Smooth muscle cell (in vitro differentiated cells): Measurements from ENCODE around the gene MBOAT7. TPM values are rescaled to one million over a fixed set of nuclear protein-coding genes. Genes with fewer than 3 reads are reported as not detected.

Experiments
- DNase-seq: peaks from one replicate; lab custom pipeline; 2025; ENCODE audit not compliant: unreplicated experiment; lab: John Stamatoyannopoulos, UW
- H2AFZ ChIP-seq: fragments of 200-600 bp; sonication (generic); 2 replicates; pipeline ENCODE4 v1.6.0; 2016; ENCODE audit warnings: antibody characterized with exemption, low read depth, mild to moderate bottlenecking
- H3F3A ChIP-seq: fragments of 200-600 bp; sonication (generic); 2 replicates; pipeline ENCODE4 v1.6.0; 2017; ENCODE audit warnings: antibody characterized with exemption, low read depth
- H3K27ac ChIP-seq: fragments of 200-600 bp; sonication (generic); 2 replicates; pipeline ENCODE4 v1.5.1; 2016; ENCODE audit warnings: low read depth, mild to moderate bottlenecking
- H3K27me3 ChIP-seq: fragments of 200-600 bp; sonication (generic); 2 replicates; pipeline ENCODE4 v1.6.1; 2016; ENCODE audit warnings: low read depth, mild to moderate bottlenecking
- H3K36me3 ChIP-seq: fragments of 200-600 bp; sonication (generic); 2 replicates; pipeline ENCODE4 v1.5.1; 2016; ENCODE audit warnings: low read depth
- H3K4me1 ChIP-seq: fragments of 200-600 bp; sonication (generic); 2 replicates; pipeline ENCODE4 v1.5.1; 2016; ENCODE audit warnings: low read depth
- H3K4me2 ChIP-seq: fragments of 200-600 bp; sonication (generic); 2 replicates; pipeline ENCODE4 v1.6.0; 2016; ENCODE audit warnings: mild to moderate bottlenecking
- H3K4me3 ChIP-seq: fragments of 200-600 bp; sonication (generic); 2 replicates; pipeline ENCODE4 v1.5.1; 2016; ENCODE audit warnings: mild to moderate bottlenecking
- H3K79me2 ChIP-seq: fragments of 200-600 bp; sonication (generic); 2 replicates; pipeline ENCODE4 v1.6.0; 2016; ENCODE audit warnings: low read depth, mild to moderate bottlenecking
- H3K9ac ChIP-seq: fragments of 200-600 bp; sonication (generic); 2 replicates; pipeline ENCODE4 v1.6.0; 2016; ENCODE audit warnings: low read depth
- H3K9me3 ChIP-seq: fragments of 200-600 bp; sonication (generic); replicated peaks from 2 replicates; pipeline ENCODE4 v1.5.1; 2016; ENCODE audit warnings: low read depth
- H4K20me1 ChIP-seq: fragments of 200-600 bp; sonication (generic); 2 replicates; pipeline ENCODE4 v1.6.0; 2016; ENCODE audit warnings: low read depth
- WGBS: methylation state at CpG from one replicate; pipeline ENCODE4 v1.1.7; 2016; ENCODE audit warnings: low lambda C conversion rate; 5-methylcytosine and 5-hydroxymethylcytosine counted together
- polyA plus RNA-seq: library from polyadenylated mRNA; unstranded; fragments of >200 nt; fragmentation: Nextera tagmentation; extraction: Ambion mirVana; gene quantifications from 2 replicates; pipeline ENCODE4 v1.2.1, GENCODE V29; 2016
- total RNA-seq: library from RNA; depleted of rRNA; stranded (reverse); fragments of >200 nt; gene quantifications from 2 replicates; pipeline ENCODE4 v1.2.3, GENCODE V29; 2014
- TF ChIP-seq, protein P1 (sequence below): fragments of 200-600 bp; sonication (generic); IDR thresholded peaks from 2 replicates; pipeline ENCODE4 v1.5.1; 2017; ENCODE audit warnings: borderline replicate concordance, mild to moderate bottlenecking, antibody characterized with exemption; ENCODE audit not compliant: insufficient read depth, poor library complexity, severe bottlenecking

Gene MBOAT7, protein sequence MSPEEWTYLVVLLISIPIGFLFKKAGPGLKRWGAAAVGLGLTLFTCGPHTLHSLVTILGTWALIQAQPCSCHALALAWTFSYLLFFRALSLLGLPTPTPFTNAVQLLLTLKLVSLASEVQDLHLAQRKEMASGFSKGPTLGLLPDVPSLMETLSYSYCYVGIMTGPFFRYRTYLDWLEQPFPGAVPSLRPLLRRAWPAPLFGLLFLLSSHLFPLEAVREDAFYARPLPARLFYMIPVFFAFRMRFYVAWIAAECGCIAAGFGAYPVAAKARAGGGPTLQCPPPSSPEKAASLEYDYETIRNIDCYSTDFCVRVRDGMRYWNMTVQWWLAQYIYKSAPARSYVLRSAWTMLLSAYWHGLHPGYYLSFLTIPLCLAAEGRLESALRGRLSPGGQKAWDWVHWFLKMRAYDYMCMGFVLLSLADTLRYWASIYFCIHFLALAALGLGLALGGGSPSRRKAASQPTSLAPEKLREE
- 76.8 and 110 TPM in 2 replicates for total RNA-seq
- 106 and 195 TPM in 2 replicates for polyA plus RNA-seq

DNA sequence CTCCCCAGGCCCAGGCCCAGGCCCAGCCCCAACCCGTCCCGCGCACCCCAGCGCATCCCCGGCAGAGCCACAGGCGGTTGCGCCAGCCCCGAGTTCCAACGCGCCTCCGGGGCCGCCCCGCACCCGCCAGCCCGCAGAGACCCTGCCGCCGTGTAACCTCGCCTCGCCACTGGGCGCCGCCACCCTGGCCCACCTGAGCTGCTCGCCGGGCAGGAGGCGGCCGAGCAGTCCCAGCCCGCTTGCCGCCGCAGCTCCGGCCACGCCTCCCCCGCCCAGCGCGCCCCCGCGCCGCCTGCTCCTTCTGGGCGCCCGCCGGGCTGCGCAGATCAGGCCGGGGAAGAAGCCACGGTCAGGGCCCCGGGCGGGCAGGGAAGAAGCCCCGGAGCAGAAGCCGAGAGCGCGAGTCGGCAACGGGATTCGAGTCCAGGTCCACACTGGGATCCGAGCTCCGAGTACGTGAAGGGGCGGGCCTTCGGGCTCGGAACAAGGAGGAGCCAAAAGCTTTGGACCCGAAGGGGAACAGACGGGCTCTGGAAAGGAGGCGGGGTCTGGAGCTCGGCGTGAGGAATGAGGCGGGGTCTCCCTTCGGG is at the start of gene MBOAT7:
TSS of gene MBOAT7 (minus strand) at position 436 of the 590 bp plus-strand sequence. CDS start 1,072 bp downstream, outside the sequence.
- TF ChIP-seq, protein P1, sequence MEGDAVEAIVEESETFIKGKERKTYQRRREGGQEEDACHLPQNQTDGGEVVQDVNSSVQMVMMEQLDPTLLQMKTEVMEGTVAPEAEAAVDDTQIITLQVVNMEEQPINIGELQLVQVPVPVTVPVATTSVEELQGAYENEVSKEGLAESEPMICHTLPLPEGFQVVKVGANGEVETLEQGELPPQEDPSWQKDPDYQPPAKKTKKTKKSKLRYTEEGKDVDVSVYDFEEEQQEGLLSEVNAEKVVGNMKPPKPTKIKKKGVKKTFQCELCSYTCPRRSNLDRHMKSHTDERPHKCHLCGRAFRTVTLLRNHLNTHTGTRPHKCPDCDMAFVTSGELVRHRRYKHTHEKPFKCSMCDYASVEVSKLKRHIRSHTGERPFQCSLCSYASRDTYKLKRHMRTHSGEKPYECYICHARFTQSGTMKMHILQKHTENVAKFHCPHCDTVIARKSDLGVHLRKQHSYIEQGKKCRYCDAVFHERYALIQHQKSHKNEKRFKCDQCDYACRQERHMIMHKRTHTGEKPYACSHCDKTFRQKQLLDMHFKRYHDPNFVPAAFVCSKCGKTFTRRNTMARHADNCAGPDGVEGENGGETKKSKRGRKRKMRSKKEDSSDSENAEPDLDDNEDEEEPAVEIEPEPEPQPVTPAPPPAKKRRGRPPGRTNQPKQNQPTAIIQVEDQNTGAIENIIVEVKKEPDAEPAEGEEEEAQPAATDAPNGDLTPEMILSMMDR, result no peak
- DNase-seq, result no peak
- Histone ChIP-seq H3K79me2 (peaks cover 37% of the 10 kb centered on the region), H3K4me1 (peaks cover 6% of the 10 kb centered on the region), H3K27ac (peak within 1 kb of the TSS; percentile 98), H4K20me1 (peaks cover 16% of the 10 kb centered on the region), H3K4me2 (peak within 1 kb of the TSS; percentile 85), H3K4me3 (peak within 1 kb of the TSS; percentile 90), H3F3A (peaks cover 11% of the 10 kb centered on the region), H3K9me3 (no peaks in the 10 kb centered on the region), H2AFZ (peak within 1 kb of the TSS; percentile 90), H3K27me3 (no peaks in the 10 kb centered on the region), H3K36me3 (no peaks in the 10 kb centered on the region), H3K9ac (peak within 1 kb of the TSS; percentile 96)
- under 1% methylated on average over 53 of the region's 64 CpGs for WGBS

DNA sequence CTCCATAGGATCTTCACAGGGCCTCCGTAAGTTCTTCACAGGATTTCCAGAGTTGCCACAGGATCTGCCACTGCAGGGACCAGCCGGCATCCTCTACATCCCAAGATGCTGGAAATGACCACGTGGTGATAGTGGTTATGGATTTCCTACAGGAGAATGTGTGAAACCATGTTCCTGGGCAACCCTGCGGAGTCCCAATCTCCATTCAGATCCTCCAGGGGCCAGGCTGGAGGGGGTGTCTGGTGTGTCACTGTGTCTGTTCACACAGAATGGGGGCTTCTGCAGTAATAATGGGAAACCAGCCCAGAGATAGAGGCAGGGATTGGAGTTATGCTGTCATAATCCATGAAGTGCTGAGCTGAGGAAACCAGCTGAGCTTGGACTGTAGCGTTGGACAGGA is 44.6 kb upstream of the MBOAT7 start:
- H3K4me2 ChIP-seq, result no peak overlapping the region
- 52% methylated on average over 5 of the region's 5 CpGs for WGBS
- H3K9ac ChIP-seq, result no peak overlapping the region

DNA sequence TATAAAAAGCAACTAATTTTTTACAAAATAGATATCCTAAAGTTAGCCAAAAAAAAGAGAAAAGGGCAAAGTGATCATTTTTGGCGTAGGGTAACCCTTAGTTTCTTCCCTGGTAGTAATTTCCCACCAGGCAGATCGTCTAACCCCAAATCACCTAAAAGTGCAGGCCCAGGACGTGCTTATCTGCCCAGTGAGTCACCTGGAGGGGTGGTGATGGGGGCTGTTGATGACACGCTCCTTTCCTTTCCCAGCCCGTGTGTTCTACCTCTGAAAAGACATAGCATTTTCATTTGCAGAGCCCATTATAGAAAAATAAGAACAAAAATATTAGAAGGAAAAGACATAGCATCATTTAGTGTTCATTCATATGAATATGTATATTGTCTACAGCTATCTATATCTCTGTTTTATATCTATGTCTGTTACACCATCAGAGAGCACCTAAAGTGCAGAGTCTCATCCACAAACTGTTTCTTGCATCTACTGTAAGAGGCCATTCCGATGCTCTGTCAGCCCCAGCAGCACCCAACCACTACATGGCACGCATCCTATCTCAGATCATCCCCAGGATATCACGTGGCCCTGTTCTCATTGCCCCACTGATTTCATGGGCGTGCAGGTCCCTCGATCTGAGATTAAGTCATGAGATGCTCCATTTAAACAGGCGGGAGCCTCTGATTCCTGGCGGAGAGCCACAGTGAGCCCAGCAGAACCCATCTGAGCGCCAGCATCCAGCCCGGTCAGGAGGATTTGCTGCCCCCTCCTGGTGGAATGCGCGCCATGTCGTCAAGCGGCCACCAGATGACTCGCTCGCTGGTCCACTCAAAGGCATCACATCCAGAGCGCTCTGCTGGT is 41.9 kb upstream of the MBOAT7 start:
- peak; percentile 78 for DNase-seq
- no peaks in the 10 kb centered on the region for H3F3A ChIP-seq
- no peaks in the 10 kb centered on the region for H3K36me3 ChIP-seq
- 24% methylated on average over 21 of the region's 21 CpGs for WGBS
- no peak overlapping the region for H3K4me3 ChIP-seq
- no peaks in the 10 kb centered on the region for H4K20me1 ChIP-seq
- H3K79me2 ChIP-seq, result no peaks in the 10 kb centered on the region
- no peaks in the 10 kb centered on the region for H3K4me1 ChIP-seq
- H2AFZ ChIP-seq, result no peak overlapping the region
- no peaks in the 10 kb centered on the region for H3K9me3 ChIP-seq
- H3K4me2 ChIP-seq, result no peak overlapping the region
- TF ChIP-seq, protein P1, result peak; percentile 90
- H3K27ac ChIP-seq, result no peak overlapping the region
- no peak overlapping the region for H3K9ac ChIP-seq
- H3K27me3 ChIP-seq, result peaks cover 13% of the 10 kb centered on the region

More for the DNA sequence above, 44.6 kb upstream of the MBOAT7 start:
- Histone ChIP-seq H3K79me2 (no peaks in the 10 kb centered on the region), H4K20me1 (no peaks in the 10 kb centered on the region), H3K36me3 (no peaks in the 10 kb centered on the region), H2AFZ (no peak overlapping the region), H3F3A (no peaks in the 10 kb centered on the region), H3K4me1 (no peaks in the 10 kb centered on the region), H3K27ac (no peak overlapping the region), H3K9me3 (no peaks in the 10 kb centered on the region), H3K4me3 (no peak overlapping the region), H3K27me3 (peaks cover 29% of the 10 kb centered on the region)
- no peak for DNase-seq
- TF ChIP-seq, protein P1, result no peak
